ENCODE measurements around the gene CACNA2D3.

- no peak for TF ChIP-seq CTCF (IDR thresholded peaks at IDR 0.05)
- no peak for TF ChIP-seq POLR2A (IDR thresholded peaks at IDR 0.05)
- TF ChIP-seq EP300 (IDR thresholded peaks at IDR 0.05), result no peak
These were observed 955.4 kb downstream of the CACNA2D3 start for GRCh38 chr3:55077726-55078125.

All from tibial nerve (tissue), 4 donors.